Measurements from ENCODE around the gene CD69. TPM values are rescaled to one million over a fixed set of nuclear protein-coding genes. Genes with fewer than 3 reads are reported as not detected.

Gene CD69
- total RNA-seq, 1 experiment from 2014 or later, result not detected

- no peak overlapping the region for H3K23ac ChIP-seq (ENCODE audit: insufficient read length, low read depth, low read length)
- H4K91ac ChIP-seq (ENCODE audit: insufficient read length, low read depth, low read length), result no peak overlapping the region
- H2BK120ac ChIP-seq (ENCODE audit: low read depth, low read length, poor library complexity, severe bottlenecking), result no peak overlapping the region
- H3K14ac ChIP-seq (ENCODE audit: insufficient read depth, low read length), result no peak overlapping the region
- no peaks in the 10 kb centered on the region for H3K4me1 ChIP-seq (ENCODE audit: insufficient read depth, low read length)
- Mint-ChIP-seq H3K9me3 (peaks cover 0 to 2% of the 10 kb centered on the region in 2 experiments; a peak in 1 of 5 replicates), H3K27me3 (ENCODE audit: low read depth) (no peaks in the 10 kb centered on the region), H3K4me1 (peaks cover 4 to 5% of the 10 kb centered on the region in 2 experiments; a peak in 3 of 4 replicates), H3K27ac (no peak overlapping the region), H3K4me3 (no peak overlapping the region), H3K36me3 (ENCODE audit: insufficient read depth in 1 of 3, low read depth in 3 of 3) (no peaks in the 10 kb centered on the region; a peak in 1 of 7 replicates)
- H2BK12ac ChIP-seq (ENCODE audit: insufficient read length, low read depth, low read length), result no peak overlapping the region
- no CpG with 5 or more reads among the region's 1 CpG for WGBS (ENCODE audit: extremely low coverage, insufficient read length, low lambda C conversion rate)
- H2BK5ac ChIP-seq (ENCODE audit: insufficient read length, low read length), result no peak overlapping the region
- no peak overlapping the region for H3T11ph ChIP-seq (ENCODE audit: low read length)
- H3K79me1 ChIP-seq (ENCODE audit: insufficient read depth, low read depth, low read length, poor library complexity, severe bottlenecking), result no peaks in the 10 kb centered on the region
- no peak overlapping the region for H2AK5ac ChIP-seq (ENCODE audit: insufficient read length, low read length)
- H3K79me2 ChIP-seq (ENCODE audit: insufficient read depth, low read length), result no peaks in the 10 kb centered on the region
- no peak overlapping the region for H2BK15ac ChIP-seq (ENCODE audit: low read depth, low read length)
- H4K20me1 ChIP-seq (ENCODE audit: control insufficient read depth, insufficient read depth, insufficient read length), result no peaks in the 10 kb centered on the region
- no peaks in the 10 kb centered on the region for H3K9me3 ChIP-seq (ENCODE audit: control insufficient read depth, low read depth, low read length)
- H4K5ac ChIP-seq (ENCODE audit: insufficient read length, low read depth, low read length), result no peak overlapping the region
- H4K8ac ChIP-seq (replicated peaks; ENCODE audit: insufficient read length, low read depth, low read length), result no peak overlapping the region
- no peaks in the 10 kb centered on the region for H3K27me3 ChIP-seq (ENCODE audit: insufficient read depth, low read length)
- no peak overlapping the region for H3K4me2 ChIP-seq (ENCODE audit: insufficient read depth, insufficient read length, low read length)
- no peak overlapping the region for H3K4ac ChIP-seq (ENCODE audit: low read depth, low read length)
- no peak for DNase-seq
- no peak for TF ChIP-seq CTCF (conservative IDR thresholded peaks at IDR 0.05)
- H2AFZ ChIP-seq (ENCODE audit: low read length), result no peak overlapping the region
- no peaks in the 10 kb centered on the region for H3K23me2 ChIP-seq (ENCODE audit: insufficient read length, low read depth, low read length, poor library complexity, severe bottlenecking)
- no peak overlapping the region for H3K27ac ChIP-seq (ENCODE audit: insufficient read length, low read depth, low read length)
- no peak overlapping the region for H2BK20ac ChIP-seq (ENCODE audit: low read depth, low read length, poor library complexity, severe bottlenecking)
- H3K18ac ChIP-seq (ENCODE audit: insufficient read length, low read depth, low read length), result no peak overlapping the region
- H3K56ac ChIP-seq (ENCODE audit: insufficient read length, low read depth, low read length), result no peak overlapping the region
- no peak overlapping the region for H3K9ac ChIP-seq (ENCODE audit: extremely low read depth, insufficient read length, low read length)
These were observed 49.0 kb downstream of the CD69 start for GRCh38 chr12:9711664-9712063.

Data from H9 (cell line).